ENCODE results near the gene LBX1. TPM values are rescaled to one million over a fixed set of nuclear protein-coding genes. Genes with fewer than 3 reads are reported as not detected.

Gene LBX1
- total RNA-seq, 2 donors from 2014 or later, result not detected

GRCh38 chr10:101267776-101268175, 38.5 kb upstream of the LBX1 start:
- H3K36me3 ChIP-seq, result no peaks in the 10 kb centered on the region
- H3K4me3 ChIP-seq, result no peak overlapping the region
- H3K27ac ChIP-seq, result no peak overlapping the region
- no peaks in the 10 kb centered on the region for H3K27me3 ChIP-seq (replicated peaks; ENCODE audit: insufficient read depth)
- DNase-seq (ENCODE audit: low spot score), result no peak
- H3K9me3 ChIP-seq, result no peaks in the 10 kb centered on the region
- no peak for ATAC-seq (ENCODE audit: insufficient number of reproducible peaks, low FRiP score, low read depth)
- H3K4me1 ChIP-seq (ENCODE audit: control insufficient read depth in 1 of 2, low read depth in 2 of 2), result no peaks in the 10 kb centered on the region
- TF ChIP-seq CTCF (IDR thresholded peaks at IDR 0.05), result no peak

- Histone ChIP-seq H3K4me1 (ENCODE audit: control insufficient read depth in 1 of 2, low read depth in 2 of 2) (no peaks in the 10 kb centered on the region), H3K27ac (no peak overlapping the region), H3K27me3 (replicated peaks; ENCODE audit: insufficient read depth) (no peaks in the 10 kb centered on the region), H3K9me3 (no peaks in the 10 kb centered on the region), H3K36me3 (no peaks in the 10 kb centered on the region), H3K4me3 (no peak overlapping the region)
- DNase-seq (ENCODE audit: low spot score), result no peak
- TF ChIP-seq CTCF (IDR thresholded peaks at IDR 0.05), result no peak
- no peak for ATAC-seq (ENCODE audit: insufficient number of reproducible peaks, low FRiP score, low read depth)
These were observed 38.0 kb upstream of the LBX1 start for GRCh38 chr10:101267290-101267680.

GRCh38 chr10:101266381-101267289, 37.4 kb upstream of the LBX1 start:
- DNase-seq (ENCODE audit: low spot score), result no peak
- no peak for TF ChIP-seq CTCF (IDR thresholded peaks at IDR 0.05)
- Histone ChIP-seq H3K27me3 (replicated peaks; ENCODE audit: insufficient read depth) (no peaks in the 10 kb centered on the region), H3K4me3 (no peak overlapping the region), H3K9me3 (no peaks in the 10 kb centered on the region), H3K36me3 (no peaks in the 10 kb centered on the region), H3K4me1 (ENCODE audit: control insufficient read depth in 1 of 2, low read depth in 2 of 2) (no peaks in the 10 kb centered on the region), H3K27ac (no peak overlapping the region)
- no peak for ATAC-seq (ENCODE audit: insufficient number of reproducible peaks, low FRiP score, low read depth)

- Histone ChIP-seq H3K4me1 (ENCODE audit: control insufficient read depth in 1 of 2, low read depth in 2 of 2) (no peaks in the 10 kb centered on the region), H3K27me3 (replicated peaks; ENCODE audit: insufficient read depth) (no peaks in the 10 kb centered on the region), H3K4me3 (no peak overlapping the region), H3K36me3 (no peaks in the 10 kb centered on the region), H3K27ac (no peak overlapping the region), H3K9me3 (peaks cover 2% of the 10 kb centered on the region)
- no peak for TF ChIP-seq CTCF (IDR thresholded peaks at IDR 0.05)
- no peak for DNase-seq (ENCODE audit: low spot score)
- no peak for ATAC-seq (ENCODE audit: insufficient number of reproducible peaks, low FRiP score, low read depth)
These were observed 34.0 kb upstream of the LBX1 start for GRCh38 chr10:101263150-101263752.

GRCh38 chr10:101262147-101262546, 32.9 kb upstream of the LBX1 start:
- Histone ChIP-seq H3K4me1 (ENCODE audit: control insufficient read depth in 1 of 2, low read depth in 2 of 2) (no peaks in the 10 kb centered on the region), H3K36me3 (no peaks in the 10 kb centered on the region), H3K27ac (no peak overlapping the region), H3K4me3 (no peak overlapping the region), H3K27me3 (replicated peaks; ENCODE audit: insufficient read depth) (no peaks in the 10 kb centered on the region), H3K9me3 (peaks cover 6% of the 10 kb centered on the region)
- DNase-seq (ENCODE audit: low spot score), result no peak
- no peak for ATAC-seq (ENCODE audit: insufficient number of reproducible peaks, low FRiP score, low read depth)
- TF ChIP-seq CTCF (IDR thresholded peaks at IDR 0.05), result no peak

Measured in thoracic aorta (tissue), 2 donors.